Motor neuron (in vitro differentiated cells): ENCODE measurements around the gene PUM1. TPM values are rescaled to one million over a fixed set of nuclear protein-coding genes. Genes with fewer than 3 reads are reported as not detected.

Experiments
- total RNA-seq, 8 experiments: library from RNA; unstranded; fragments of 300-600 nt; gene quantifications; 2 replicates each; pipeline versions ENCODE4 v1.2.3 to v1.2.4, GENCODE V29; 2022

PUM1 gene
- total RNA-seq, 8 experiments from 2014 or later: 62.3 to 123 (median 87.5) TPM

Other genes starting within 250 kb of the PUM1 start
- gene SDC3, start 157.0 kb downstream of the PUM1 start, total RNA-seq: 100 to 1,000 TPM in 2 of 8 experiments, 10 to 100 TPM in 5, 1 to 10 TPM in 1; 8.8 to 165 (median 76.0) TPM
- 10 to 100 TPM in 5 of 8 experiments, under 1 TPM in 3; 0.46 to 88.7 (median 39.7) TPM for gene NKAIN1, start 174.2 kb upstream of the PUM1 start, total RNA-seq
- gene SNRNP40, start 231.1 kb upstream of the PUM1 start, total RNA-seq: 100 to 1,000 TPM in 1 of 8 experiments, 10 to 100 TPM in 7; 50.5 to 145 (median 80.2) TPM
- 10 to 100 TPM; 31.6 to 81.8 (median 58.6) TPM for gene ZCCHC17, start 231.3 kb upstream of the PUM1 start, total RNA-seq